Stromal cell of bone marrow (primary cell): ENCODE data around the gene XPA.
"Not testable (repeated sequence)": the region's sequence is repeated elsewhere in the genome, so short reads cannot be mapped to it uniquely, and the experiment has no call there.

Source experiments
- DNase-seq: peaks from one replicate; pipeline ENCODE4 v3.0.0-alpha.2; 2012; ENCODE audit warnings: low read depth

The XPA gene

DNA sequence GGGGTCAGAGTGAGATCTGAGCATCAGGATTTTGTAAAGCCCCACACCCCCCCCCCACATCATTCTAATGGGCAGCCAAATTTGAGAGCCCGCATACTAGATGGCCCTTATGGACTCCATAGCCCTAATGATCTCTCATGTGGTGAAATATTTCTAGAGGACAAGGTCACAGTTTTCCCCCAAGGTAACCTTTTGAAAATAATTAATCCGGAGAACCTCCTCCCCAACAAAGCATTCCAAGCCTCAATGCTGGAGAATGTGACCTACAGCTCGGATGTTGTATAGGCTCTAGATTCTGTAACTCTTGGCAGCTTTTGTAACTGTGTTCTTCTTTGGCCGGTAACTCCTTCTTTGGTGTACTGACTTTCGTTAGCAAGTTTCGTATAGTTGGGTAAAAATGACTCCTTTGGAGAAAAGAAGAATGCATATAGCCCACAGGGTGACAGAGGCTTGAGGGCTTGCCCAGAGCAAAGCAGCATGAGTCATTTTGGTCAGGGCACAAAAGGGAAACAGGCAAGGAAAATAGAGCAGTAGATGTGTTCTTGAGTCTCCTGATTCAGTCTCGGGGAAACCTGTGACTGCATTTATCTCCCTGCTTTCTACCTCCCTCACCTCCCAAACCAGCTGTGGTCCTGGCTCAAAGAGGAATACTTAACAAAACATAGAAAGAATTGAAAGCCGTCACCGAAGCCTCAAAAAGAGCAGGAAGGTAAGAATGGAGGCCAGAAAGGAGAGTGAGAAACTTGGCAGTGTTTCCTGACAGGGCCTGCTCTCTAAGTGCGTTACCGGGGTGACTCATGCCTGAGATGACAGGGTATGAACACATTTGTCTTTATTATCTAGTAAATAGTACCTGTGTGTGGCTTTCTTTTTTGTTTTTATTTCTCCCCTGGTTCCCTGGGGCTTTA, 6.6 kb upstream of the XPA start:
- DNase-seq = peak; percentile 91

DNA sequence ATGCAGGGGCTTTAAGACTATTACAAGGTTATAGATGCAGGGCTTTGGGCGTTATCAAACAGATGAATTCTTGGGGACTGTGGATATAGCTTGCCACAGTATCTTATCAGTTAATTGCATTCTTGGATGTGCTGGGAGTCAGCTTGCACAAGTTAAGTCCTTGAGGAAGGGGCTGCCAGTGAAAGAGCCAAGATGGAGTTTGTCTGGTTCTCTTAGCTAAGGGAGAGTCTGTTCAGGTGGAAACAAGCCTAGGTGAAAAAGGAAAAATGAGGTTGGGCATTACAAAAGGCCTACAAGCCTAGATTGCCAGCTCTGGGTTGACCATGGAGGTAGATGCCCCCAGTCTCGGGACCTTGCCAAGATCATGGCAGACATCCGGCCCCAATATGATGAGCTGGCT, 2.7 kb upstream of the XPA start:
- not testable (repeated sequence) for DNase-seq

DNA sequence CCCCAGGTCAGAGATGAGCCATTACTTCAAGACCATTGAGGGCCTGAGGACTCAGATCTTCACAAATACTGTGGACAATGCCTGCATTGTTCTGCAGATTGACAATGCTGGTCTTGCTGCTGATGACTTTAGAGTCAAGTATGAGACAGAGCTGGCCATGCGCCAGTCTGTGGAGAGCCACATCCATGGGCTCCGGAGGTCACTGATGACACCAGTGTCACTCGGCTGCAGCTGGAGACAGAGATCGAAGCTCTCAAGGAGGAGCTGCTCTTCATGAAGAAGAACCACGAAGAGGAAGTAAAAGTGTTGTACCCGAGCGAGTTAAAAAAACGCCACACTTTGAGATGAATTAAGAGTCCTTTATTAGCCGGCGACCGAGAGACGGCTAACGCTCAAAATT, 2.1 kb upstream of the XPA start:
- not testable (repeated sequence) for DNase-seq

DNA sequence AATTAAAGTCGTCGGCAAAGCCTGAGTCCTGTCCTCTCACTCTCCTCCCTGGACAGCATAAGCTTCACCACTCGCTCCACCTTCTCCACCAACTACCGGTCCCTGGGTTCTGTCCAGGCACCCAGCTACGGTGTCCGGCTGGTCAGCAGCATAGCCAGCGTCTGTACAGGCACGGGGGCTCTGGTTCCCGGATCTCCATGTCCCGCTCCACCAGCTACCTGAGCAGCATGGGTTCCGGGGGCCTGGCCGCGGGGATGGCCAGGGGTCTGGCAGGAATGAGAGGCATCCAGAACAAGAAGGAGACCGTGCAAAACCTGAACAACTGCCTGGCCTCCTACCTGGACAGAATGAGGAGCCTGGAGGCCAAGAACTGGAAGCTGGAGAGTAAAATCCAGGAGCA, 1.7 kb upstream of the XPA start:
- DNase-seq = no peak

DNA sequence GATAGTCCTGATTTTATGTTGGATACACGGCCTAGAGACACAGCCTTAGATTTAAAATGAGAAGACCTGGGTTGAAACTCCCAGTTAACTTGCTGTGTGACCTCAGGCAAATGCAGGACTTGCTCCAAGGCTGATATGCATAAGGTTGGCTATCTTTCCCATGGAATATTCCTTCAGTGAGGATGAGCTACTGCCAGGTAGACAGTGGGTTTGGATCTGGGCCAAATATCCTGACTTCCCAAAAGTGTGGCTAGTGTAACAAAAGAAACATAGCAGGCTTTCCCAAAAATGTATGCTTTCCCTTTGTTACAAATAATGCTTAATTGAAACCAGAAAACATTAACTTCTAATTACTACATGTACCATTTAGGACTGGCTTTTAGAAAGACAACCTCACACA, 697 bp upstream of the XPA start:
- DNase-seq = no peak

DNA sequence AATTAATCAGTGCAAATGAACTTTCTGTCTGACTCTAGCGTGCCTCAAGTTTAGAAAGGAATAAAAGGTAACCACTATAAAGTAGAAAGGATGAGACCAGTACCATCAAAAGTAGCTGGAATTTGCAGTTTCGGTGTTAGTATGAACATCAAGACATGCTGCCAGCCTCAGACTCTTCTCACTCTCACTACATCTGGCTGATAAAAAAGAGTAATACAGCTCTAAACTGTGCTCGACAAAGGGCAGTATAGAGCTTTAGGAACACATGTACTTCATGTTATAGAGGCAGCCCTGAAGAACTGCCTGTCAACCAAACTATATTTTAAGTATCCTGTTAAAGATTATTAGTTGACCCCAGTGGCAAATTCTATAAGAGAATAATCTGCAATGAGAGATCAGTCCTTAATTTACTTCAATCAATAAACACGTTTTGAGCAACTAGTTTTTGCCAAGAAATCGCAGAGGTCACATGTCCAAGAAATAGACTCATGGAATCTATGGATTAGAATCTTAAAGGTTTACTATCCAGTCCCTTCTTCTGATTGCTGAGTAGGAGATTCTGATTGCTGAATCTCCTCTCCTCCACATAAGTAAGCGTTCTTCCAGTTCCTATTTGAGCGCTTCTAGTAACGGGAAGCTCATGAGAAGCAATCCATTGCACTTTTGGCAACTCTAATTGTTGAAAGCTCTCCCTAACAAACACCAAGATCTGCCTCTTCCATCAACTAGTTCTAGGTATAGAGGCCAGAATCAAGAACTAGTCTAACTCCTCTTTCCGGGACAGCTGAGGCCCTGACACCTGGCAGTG, 941 bp downstream of the XPA start:
- peak; percentile 8 for DNase-seq

DNA sequence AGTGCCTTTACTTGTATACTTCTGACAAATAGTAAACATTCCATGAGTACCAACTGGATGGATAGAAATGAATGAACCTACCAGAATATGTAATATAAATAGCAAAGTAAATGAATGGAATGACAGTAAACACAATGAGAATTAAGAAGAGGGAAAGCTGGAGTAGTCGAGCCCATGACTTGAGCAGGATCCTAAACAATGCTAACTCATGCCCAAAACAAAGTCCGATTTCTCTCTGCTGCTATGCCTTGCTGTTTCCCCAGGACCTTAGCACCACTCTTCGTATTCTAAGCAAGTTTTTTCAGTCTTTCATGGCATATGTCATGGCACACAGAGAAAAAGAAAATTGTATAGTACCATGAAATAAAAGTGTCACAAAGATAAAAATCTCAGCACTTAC, 1.8 kb downstream of the XPA start:
- no peak for DNase-seq

DNA sequence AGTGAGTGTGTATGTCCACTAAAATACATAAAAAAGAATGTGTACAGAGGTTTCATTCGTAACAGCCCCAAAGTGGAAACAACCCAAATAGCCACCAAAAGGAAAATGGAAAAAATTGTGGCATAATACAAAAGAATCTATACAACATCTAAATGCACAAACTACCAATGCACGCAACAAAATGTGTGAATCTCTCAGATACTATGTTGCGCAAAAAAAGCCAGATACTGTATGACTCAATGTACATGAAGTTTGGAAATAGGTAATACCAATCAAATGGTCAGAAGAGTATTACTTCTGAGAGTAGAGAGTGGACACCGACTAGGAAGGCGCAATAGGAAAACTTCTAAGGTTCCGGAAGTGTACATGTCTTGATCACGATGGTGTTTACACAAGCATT, 2.4 kb downstream of the XPA start:
- no peak for DNase-seq

DNA sequence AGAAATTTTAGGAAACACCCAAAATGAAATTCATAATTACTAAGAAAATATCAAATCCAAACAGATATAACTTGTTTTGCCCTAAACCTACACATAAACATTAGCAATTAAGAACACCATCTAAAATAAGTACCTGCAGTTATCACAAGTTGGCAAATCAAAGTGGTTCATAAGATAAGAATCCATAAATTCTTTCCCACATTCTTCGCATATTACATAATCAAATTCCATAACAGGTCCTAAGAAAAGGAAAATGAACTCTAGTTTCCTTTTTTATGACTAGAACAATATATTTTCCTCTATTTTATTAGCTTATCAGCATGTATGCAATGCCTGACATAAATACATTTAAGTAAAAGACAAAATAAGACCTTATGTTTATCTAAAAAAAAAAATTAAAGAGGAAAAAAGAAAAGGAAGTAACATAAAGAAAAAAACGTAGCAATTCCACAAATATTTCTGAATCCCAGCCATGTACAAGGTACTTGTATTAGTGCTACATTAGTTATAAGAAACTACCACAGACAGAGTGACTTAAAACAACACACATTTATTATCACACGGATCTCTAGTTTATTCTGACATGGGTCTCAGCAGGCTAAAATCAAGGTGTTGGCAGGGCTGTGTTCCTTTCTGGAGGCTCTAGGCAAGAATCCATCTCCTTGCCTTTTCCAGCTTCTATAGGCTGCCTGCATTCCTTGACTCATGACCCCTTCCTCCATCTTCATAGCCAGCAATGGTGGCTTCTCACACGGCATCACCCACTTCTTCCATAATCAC, 7.5 kb downstream of the XPA start:
- DNase-seq = no peak

DNA sequence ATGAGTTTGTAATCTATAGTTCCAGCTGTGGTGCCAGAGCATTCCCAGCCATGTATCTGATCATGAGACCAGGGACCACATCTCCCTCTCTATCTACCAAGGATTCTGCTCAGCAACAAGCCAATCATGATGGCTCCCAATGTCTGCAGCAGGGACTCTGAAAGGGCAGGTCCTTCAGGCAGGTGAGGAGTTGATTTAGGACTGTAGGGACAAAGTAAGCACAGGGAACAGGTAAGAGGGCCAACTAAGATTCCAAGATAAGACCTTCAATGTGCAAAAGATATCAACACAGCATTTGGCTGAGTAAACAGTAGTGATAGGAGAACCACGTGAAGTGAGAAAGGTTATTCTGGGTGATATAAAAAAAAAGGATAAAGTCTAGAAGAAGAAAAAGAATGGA, 8.5 kb downstream of the XPA start:
- DNase-seq = no peak

DNA sequence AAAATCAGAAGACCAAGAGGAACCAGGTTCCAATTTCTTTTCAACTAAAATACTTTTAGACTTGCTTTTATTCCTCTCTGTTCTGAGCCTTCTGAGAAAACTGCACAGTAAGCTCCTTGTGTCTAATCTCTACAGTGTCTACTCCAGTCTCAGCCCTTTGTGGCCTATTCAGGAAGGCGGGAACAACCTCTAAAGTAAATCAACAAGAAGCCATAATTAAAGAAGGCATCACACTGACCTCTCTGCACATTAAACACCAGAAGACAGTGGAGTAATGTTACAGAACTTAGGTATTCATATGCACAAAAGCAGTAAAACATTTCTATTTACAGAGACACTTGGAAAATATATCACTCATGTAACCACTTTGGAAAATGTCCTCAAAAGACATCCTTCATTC, 14.9 kb downstream of the XPA start:
- no peak for DNase-seq

DNA sequence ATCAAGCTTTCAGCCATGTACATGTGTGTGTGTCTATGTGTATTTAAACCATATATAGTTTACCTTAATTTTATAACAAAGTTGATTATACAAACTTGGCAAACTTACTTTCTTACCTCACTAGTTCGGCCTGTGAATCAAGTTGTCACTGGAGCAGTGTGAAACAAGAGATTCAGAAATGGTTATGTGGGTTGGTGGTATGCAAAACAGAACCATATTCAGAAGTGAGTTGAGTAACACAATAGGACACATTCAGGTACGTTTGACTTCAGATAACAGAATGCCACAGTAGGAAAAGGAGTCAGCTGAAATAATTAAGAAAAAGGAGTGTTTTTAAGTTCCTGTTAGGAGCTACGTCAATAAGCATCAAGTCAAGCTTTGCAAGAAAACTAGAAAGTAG, 21.5 kb downstream of the XPA start:
- DNase-seq = no peak

DNA sequence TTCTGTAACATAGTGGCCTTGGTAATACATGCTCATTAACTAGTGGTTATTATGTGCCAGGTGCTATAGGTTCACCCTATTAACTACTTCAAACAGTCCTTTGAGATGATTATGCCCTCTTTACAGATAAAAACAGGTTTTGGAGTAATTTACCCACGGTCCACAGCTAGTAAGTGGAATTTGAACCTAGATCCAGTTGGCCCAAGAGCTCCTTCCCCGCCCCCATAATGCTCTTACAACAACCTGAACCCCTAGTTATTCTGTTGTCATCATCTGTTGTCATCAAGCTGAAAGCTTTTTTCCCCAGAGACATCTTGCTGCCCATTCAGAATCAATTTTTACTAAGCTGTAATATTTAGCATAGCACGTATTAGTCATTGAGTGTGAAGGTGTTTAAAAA, 23.2 kb downstream of the XPA start:
- no peak for DNase-seq

DNA sequence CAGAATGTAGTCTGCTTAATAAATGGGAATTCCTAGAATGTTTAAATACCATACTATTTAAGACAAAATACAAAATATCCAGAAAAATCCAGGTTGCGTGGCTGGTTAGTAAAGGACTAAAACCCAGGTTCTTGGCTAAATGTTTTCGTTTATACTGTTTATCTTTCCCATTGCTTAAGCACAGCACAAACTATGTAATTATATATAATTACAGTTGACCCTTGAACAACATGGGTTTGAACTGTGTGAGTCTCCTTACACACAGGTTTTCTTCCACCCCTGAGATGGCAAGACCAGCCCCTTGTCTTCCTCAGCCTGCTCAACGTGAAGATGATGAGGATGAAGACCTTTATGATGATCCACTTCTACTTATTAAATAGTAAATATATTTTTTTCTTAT, 24.7 kb downstream of the XPA start:
- no peak for DNase-seq

DNA sequence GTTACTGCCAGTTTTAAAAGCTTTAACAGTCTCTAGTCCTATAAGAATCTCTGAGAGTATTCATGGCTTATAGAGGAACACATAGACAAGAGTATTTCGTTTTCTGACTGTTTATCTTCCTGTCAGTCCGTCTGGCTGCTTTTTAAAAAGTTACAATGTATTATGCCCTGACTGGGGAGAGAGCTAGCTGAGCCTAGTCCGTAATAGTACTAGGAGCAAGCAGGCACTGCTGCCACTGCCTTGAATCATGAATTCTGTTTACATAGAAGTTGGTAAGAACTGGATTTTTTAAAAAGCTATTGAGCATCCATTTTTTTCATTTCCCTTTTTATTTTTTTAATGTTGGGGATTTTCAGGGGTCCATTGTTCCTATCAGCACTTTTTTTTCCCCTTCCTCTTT, 26.6 kb downstream of the XPA start:
- no peak for DNase-seq

DNA sequence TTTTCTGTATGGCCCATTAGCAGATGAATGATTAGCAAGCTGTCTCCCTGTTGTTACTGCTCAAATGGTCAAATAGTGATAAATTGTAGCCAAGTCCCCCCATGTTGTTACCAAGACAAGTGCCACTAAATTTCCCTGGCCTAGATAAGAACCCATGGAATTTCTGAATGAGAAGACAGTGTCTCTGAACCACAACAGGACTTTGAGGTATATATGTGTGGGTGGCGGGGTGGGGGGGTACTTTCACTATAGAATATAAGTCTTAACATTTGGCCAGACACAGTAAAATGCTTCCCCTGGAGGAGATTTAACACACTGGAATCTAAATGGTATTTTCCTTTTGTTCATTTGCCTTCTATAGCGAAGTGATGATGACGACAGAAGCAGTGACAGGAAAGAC, 28.7 kb downstream of the XPA start:
- no peak for DNase-seq

DNA sequence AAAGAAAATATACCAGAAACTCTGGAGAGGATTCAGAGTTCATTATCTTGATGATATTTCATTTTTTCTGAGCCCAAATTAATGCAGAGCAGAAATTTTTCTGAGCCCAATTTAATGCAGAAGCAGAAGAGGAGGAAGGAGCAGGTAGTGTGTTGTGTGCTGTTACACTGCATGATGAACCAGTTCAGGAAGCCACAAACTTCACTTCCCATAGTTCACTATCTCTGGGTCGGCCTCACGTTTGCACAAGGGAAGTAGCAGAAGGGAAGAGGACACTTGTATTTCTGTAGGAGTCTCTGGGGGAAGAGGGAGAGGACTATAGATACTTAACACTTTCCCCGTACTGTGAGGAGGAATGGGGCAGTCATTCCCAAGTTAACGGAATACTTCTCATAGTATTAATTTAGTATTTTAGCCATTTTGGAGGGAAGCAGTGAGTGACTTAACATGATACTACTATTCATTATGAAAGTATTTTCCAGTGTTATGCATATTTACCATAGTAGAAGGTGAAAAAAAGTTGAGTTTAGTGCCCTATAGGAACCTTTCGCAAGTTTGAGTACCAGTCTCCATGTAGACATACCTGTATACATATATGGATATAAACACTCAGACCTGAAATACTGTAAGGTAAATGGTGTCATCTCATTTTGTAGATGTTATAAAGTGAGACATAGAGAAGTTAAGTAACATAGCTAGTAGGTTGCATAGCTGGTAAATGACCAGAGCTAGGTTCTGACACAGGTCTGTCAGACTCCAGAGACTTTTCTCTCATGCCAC, 30.0 kb downstream of the XPA start:
- no peak for DNase-seq

DNA sequence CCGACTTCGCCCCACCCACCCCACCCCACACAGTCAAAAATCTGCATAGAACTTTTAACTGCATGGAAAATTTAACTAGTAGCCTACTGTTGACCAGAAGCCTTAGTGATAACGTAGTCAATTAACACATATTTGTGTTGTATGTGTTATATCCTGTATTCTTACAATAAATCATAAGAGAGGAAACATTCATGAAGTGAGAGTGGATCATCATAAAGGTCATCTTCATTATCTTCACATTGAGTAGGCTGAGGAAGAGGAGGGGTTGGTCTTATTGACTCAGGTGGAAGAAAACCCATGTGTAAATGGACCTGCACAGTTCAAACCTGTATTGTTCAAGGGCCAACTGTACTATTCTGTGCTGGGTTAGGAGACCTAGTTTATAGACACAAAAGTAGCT, 31.4 kb downstream of the XPA start:
- no peak for DNase-seq

DNA sequence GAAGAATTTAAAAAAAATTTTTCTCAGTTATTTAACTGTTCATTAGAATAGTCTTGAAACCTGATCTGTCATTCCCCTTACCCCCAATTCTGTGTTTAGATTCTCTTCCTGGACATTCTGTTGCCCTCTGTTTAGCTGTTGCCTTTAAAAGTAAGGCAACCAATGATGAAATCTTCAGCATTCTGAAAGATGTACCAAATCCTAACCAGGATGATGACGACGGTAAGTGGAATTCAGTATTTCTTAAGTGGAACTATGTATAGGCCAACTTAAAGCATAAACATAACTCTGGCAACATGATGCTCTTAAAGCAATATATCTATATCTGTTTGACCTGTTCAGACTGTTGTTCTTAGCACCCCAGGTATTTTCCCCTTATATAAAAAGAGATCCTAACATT, 36.3 kb downstream of the XPA start:
- no peak for DNase-seq

DNA sequence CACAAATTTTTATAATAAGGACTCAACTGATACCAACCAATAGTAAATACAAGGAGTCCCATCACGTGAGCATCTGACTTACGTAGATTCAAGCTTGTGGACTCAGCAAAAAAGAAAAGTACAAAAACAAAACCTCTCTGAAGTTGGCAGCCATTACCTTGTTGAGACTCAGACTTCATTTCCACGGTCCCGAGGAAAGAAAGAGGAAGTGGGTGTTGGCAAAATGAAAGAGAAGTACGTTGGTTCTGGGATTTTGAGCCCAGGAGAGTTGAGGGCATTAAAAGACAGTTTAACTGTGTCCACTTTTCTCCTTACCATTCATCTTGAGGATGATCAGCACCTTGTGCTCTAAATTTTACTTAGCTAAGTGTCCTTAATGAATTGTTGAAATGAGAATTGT, 36.8 kb downstream of the XPA start:
- no peak for DNase-seq

DNA sequence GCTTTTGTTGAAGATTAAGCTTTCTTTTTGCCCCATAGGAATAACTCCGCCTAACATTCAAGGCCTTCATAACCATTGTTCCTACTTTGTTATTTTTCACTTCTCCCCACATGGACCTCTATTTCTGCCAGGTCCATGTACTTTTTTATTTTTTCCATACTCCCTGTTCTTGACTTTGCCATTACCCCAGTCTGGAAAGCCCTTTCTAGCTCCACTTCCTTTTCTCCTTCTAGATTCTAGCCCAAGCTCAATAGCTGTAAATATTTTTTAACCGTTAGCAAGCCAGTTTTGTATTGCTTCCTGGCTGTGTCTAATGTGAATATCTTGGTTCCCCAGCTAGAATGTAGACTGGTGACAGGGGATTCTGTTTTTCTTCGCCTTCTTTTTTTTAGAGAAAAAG, 37.4 kb downstream of the XPA start:
- no peak for DNase-seq

DNA sequence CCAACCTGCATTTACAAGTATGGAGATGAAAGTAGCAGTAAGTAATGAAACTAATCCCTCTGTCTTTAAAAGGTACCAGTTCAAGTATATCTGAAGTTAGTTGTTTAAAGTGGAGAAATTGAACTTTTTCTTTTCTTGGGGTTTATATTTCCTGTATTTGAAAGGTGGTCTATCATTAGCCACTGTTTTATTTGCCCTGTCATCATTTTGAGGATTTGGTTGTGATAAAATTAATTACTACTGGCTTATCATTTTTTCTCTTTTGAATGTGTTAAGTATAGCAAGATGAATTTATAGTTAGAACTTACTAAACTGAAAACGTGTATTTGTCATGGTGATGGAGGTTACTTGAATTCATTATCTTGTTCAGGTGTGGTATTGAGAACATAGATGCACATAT, 38.4 kb downstream of the XPA start:
- DNase-seq = no peak
